Bronchial epithelial cell (primary cell): ENCODE measurements around the gene BARHL1. TPM values are rescaled to one million over a fixed set of nuclear protein-coding genes. Genes with fewer than 3 reads are reported as not detected.

Experiments
- DNase-seq: peaks from one replicate; pipeline ENCODE4 v3.0.0-alpha.2; 2010; ENCODE audit warnings: low read depth
- FAIRE-seq: peaks from 2 replicates; lab custom pipeline; 2011; peaks lifted over from hg19 to GRCh38; lab: Jason Lieb, UNC
- H3K27me3 ChIP-seq: 2 replicates; pipeline ENCODE4 v1.5.1; 2011; ENCODE audit warnings: low read length; ENCODE audit not compliant: control insufficient read depth, insufficient read depth
- H3K36me3 ChIP-seq: 2 replicates; pipeline ENCODE4 v1.5.1; 2011; ENCODE audit warnings: low read length; ENCODE audit not compliant: control insufficient read depth, insufficient read depth
- H3K4me3 ChIP-seq: 2 replicates; pipeline ENCODE4 v1.5.1; 2011; ENCODE audit warnings: mild to moderate bottlenecking, low read depth, low read length, control low read depth
- CTCF ChIP-seq: IDR thresholded peaks from 2 replicates; pipeline ENCODE4 v1.5.1; 2011; ENCODE audit warnings: mild to moderate bottlenecking, moderate library complexity, low read length, control low read depth, inconsistent platforms; ENCODE audit not compliant: insufficient read depth, severe bottlenecking
- total RNA-seq: library from RNA; depleted of rRNA; stranded (reverse); fragments of >200 nt; gene quantifications from 2 replicates; pipeline ENCODE4 v1.2.1, GENCODE V29; 2014

The BARHL1 gene
- total RNA-seq, 1 donor from 2014 or later = not detected

- no peak for FAIRE-seq
- no peak for DNase-seq
- peaks cover 17% of the 10 kb centered on the region for H3K27me3 ChIP-seq
- H3K4me3 ChIP-seq = no peak overlapping the region
- no peaks in the 10 kb centered on the region for H3K36me3 ChIP-seq
- TF ChIP-seq CTCF = peak; percentile 25
Observed at GRCh38 chr9:132546148-132547051, 36.0 kb upstream of the BARHL1 start.

GRCh38 chr9:132547052-132547431 lies 35.4 kb upstream of the BARHL1 start:
- Histone ChIP-seq H3K27me3 (peaks cover 17% of the 10 kb centered on the region), H3K4me3 (no peak overlapping the region), H3K36me3 (no peaks in the 10 kb centered on the region)
- FAIRE-seq = no peak
- DNase-seq = no peak
- no peak for TF ChIP-seq CTCF

- TF ChIP-seq CTCF = no peak
Observed at GRCh38 chr9:132547436-132547835, 35.0 kb upstream of the BARHL1 start.

GRCh38 chr9:132547976-132548730 lies 34.3 kb upstream of the BARHL1 start:
- Histone ChIP-seq H3K27me3 (peaks cover 17% of the 10 kb centered on the region), H3K4me3 (no peak overlapping the region), H3K36me3 (no peaks in the 10 kb centered on the region)
- no peak for FAIRE-seq
- TF ChIP-seq CTCF = no peak
- DNase-seq = no peak

More at GRCh38 chr9:132547436-132547835, 35.0 kb upstream of the BARHL1 start:
- DNase-seq (no peak), FAIRE-seq (no peak)
- Histone ChIP-seq H3K36me3 (no peaks in the 10 kb centered on the region), H3K27me3 (peaks cover 17% of the 10 kb centered on the region), H3K4me3 (no peak overlapping the region)

- Histone ChIP-seq H3K27me3 (peaks cover 11% of the 10 kb centered on the region), H3K36me3 (no peaks in the 10 kb centered on the region), H3K4me3 (no peak overlapping the region)
- no peak for TF ChIP-seq CTCF
- DNase-seq (peak; percentile 12), FAIRE-seq (no peak)
Observed at GRCh38 chr9:132548751-132549640, 33.4 kb upstream of the BARHL1 start.
